K562 (cell line): ENCODE results near the gene NPY5R. TPM values are rescaled to one million over a fixed set of nuclear protein-coding genes. Genes with fewer than 3 reads are reported as not detected.

Source experiments
- ATAC-seq: fragments of 200-7000 bp; cut with Tn5 transposase; 3 replicates; pipeline ENCODE4 v1.9.1; 2020; ENCODE audit warnings: moderate library complexity
- BruUV-seq: library from RNA; stranded (reverse); fragments of 400-500 nt; replicated peaks from 2 replicates; lab custom pipeline; 2021; lab: Mats Ljungman, UMichigan
- CTCF ChIA-PET: fragments of 300-600 bp; formaldehyde crosslinking; extraction: SDS; loops from one replicate; lab custom pipeline; 2021; ENCODE audit warnings: low intra/inter-chr PET ratio; lab: Yijun Ruan, JAX
- POLR2A ChIA-PET: fragments of 300-600, 350-650 bp; sonication (Branson Sonifier 250); formaldehyde crosslinking; extraction: SDS; loops from one replicate; lab custom pipeline; 2021; ENCODE audit warnings: antibody characterized with exemption, inconsistent platforms; lab: Yijun Ruan, JAX
- DNase-seq, 4 experiments: peaks; one replicate each; pipeline versions ENCODE4 v3.0.0 to v3.0.0-alpha.2; 2011 to 2018; ENCODE audit warnings: low spot score in 3 of 4, mixed read lengths in 3 of 4; ENCODE audit errors: extremely low read depth in 1 of 4
- FAIRE-seq: peaks from 2 replicates; lab custom pipeline; 2011; peaks lifted over from hg19 to GRCh38; lab: Jason Lieb, UNC
- H2AFZ ChIP-seq: 2 replicates; pipeline ENCODE4 v1.6.0; 2011; ENCODE audit warnings: low read depth, low read length, control low read depth, inconsistent platforms
- H3K27ac ChIP-seq: fragments of 200-600 bp; 3 replicates; pipeline ENCODE4 v1.8.0; 2011; ENCODE audit warnings: low read depth, mild to moderate bottlenecking, control low read depth, inconsistent platforms, low read length, moderate library complexity, mixed read lengths; ENCODE audit errors: extremely low read depth
- H3K27me3 ChIP-seq, 2 experiments: fragments of 300-600 bp in 1 of 2; 2 replicates in 1 of 2; 3 replicates in 1 of 2; pipeline versions ENCODE4 v1.6.0 to v1.8.0; 2011; ENCODE audit warnings: inconsistent platforms in 2 of 2, low read length in 2 of 2, mild to moderate bottlenecking in 1 of 2, mixed read lengths in 1 of 2, moderate library complexity in 1 of 2; ENCODE audit not compliant: control insufficient read depth in 2 of 2, insufficient read depth in 2 of 2
- H3K36me3 ChIP-seq: fragments of 300-600 bp; 3 replicates; pipeline ENCODE4 v1.8.0; 2011; ENCODE audit warnings: mild to moderate bottlenecking, low read length, inconsistent platforms; ENCODE audit not compliant: control insufficient read depth, insufficient read depth
- H3K4me1 ChIP-seq, 2 experiments: fragments of 200-600 bp in 1 of 2; replicated peaks in 1 of 2; 2 replicates in 1 of 2; 3 replicates in 1 of 2; pipeline versions ENCODE4 v1.5.1 to v1.8.0; 2011; ENCODE audit warnings: inconsistent platforms in 2 of 2, low read length in 2 of 2, mild to moderate bottlenecking in 1 of 2, mixed read lengths in 1 of 2, moderate library complexity in 1 of 2; ENCODE audit not compliant: control insufficient read depth in 2 of 2, insufficient read depth in 2 of 2
- H3K4me2 ChIP-seq: 2 replicates; pipeline ENCODE4 v1.6.1; 2011; ENCODE audit warnings: low read length, control low read depth, inconsistent platforms, mixed read lengths; ENCODE audit not compliant: insufficient read depth
- H3K4me3 ChIP-seq: fragments of 200-600 bp; sonication (generic), shearing (Covaris generic); 2 replicates; pipeline ENCODE4 v1.5.1; 2016; ENCODE audit warnings: control low read depth, inconsistent platforms
- H3K79me2 ChIP-seq: fragments of 200-600 bp; 3 replicates; pipeline ENCODE4 v1.8.0; 2011; ENCODE audit warnings: low read length, inconsistent platforms; ENCODE audit not compliant: control insufficient read depth, insufficient read depth
- H3K9ac ChIP-seq, 2 experiments: 2 replicates each; pipeline versions ENCODE4 v1.6.0 to v1.6.1; 2011; ENCODE audit warnings: low read depth in 2 of 2, low read length in 2 of 2, control low read depth in 1 of 2, inconsistent platforms in 1 of 2, mild to moderate bottlenecking in 1 of 2, mixed read lengths in 1 of 2; ENCODE audit not compliant: insufficient read depth in 1 of 2
- H3K9me1 ChIP-seq: one replicate; pipeline ENCODE4 v1.6.0; 2011; ENCODE audit warnings: inconsistent platforms, mild to moderate bottlenecking, low read length, moderate library complexity; ENCODE audit not compliant: control insufficient read depth, insufficient read depth
- H3K9me3 ChIP-seq: replicated peaks from 2 replicates; pipeline ENCODE4 v1.5.1; 2011; ENCODE audit warnings: low read depth, low read length, inconsistent platforms; ENCODE audit not compliant: control insufficient read depth, insufficient read depth
- H4K20me1 ChIP-seq: replicated peaks from 2 replicates; pipeline ENCODE4 v1.6.1; 2011; ENCODE audit warnings: low read length, inconsistent platforms, mixed read lengths; ENCODE audit not compliant: control insufficient read depth, insufficient read depth
- ATF3 ChIP-seq, 2 experiments: fragments of 450-650 bp in 1 of 2; sonication (generic) in 1 of 2; formaldehyde crosslinking in 1 of 2; IDR thresholded peaks in 1 of 2; conservative IDR thresholded peaks in 1 of 2; 2 replicates each; pipeline versions ENCODE4 v1.6.1 to v1.8.1; 2016 to 2023; ENCODE audit warnings: mild to moderate bottlenecking in 2 of 2, moderate library complexity in 2 of 2, inconsistent platforms in 1 of 2, missing genetic modification reagents in 1 of 2
- ATF4 ChIP-seq: fragments of 450-650 bp; formaldehyde crosslinking; IDR thresholded peaks from 2 replicates; pipeline ENCODE4 v1.4.0; 2022; ENCODE audit warnings: mild to moderate bottlenecking, moderate library complexity
- BCL6 ChIP-seq: fragments of 250-450 bp; sonication (Bioruptor Pico); IDR thresholded peaks from 2 replicates; pipeline ENCODE4 v1.4.0; 2020
- CHD1 ChIP-seq: fragments of 200-600 bp; sonication (generic); IDR thresholded peaks from one replicate; pipeline ENCODE4 v1.6.1; 2012; ENCODE audit warnings: mild to moderate bottlenecking, moderate library complexity, low read length, inconsistent platforms
- FOXK2 ChIP-seq, 2 experiments: fragments of 450-650 bp; IDR thresholded peaks in 1 of 2; conservative IDR thresholded peaks in 1 of 2; 2 replicates each; pipeline ENCODE4 v1.6.1; 2016; ENCODE audit warnings: low read depth in 2 of 2, mild to moderate bottlenecking in 1 of 2
- KDM1A ChIP-seq, 2 experiments: fragments of 450-650 bp; IDR thresholded peaks; 2 replicates each; pipeline ENCODE4 v1.6.1; 2016; ENCODE audit warnings: mild to moderate bottlenecking in 2 of 2
- OTX1 ChIP-seq: fragments of 450-650 bp; formaldehyde crosslinking; IDR thresholded peaks from 2 replicates; pipeline ENCODE4 v1.4.0; 2022; ENCODE audit warnings: mild to moderate bottlenecking
- RCOR1 ChIP-seq, 2 experiments: IDR thresholded peaks; 2 replicates each; pipeline ENCODE4 v1.6.1; 2012; ENCODE audit warnings: low read depth in 2 of 2, low read length in 2 of 2, borderline replicate concordance in 1 of 2, improper control_type of control experiment in 1 of 2
- SMAD2 ChIP-seq: fragments of 150-350 bp; IDR thresholded peaks from 2 replicates; pipeline ENCODE4 v1.6.1; 2014; ENCODE audit warnings: low read depth, mild to moderate bottlenecking, low read length
- SMARCB1 ChIP-seq: IDR thresholded peaks from 2 replicates; pipeline ENCODE4 v1.6.1; 2011; ENCODE audit warnings: improper control_type of control experiment, low read depth; ENCODE audit not compliant: insufficient read length
- ZBTB43 ChIP-seq: sonication (generic); formaldehyde crosslinking; IDR thresholded peaks from 2 replicates; pipeline ENCODE4 v1.8.0; 2023; ENCODE audit warnings: mild to moderate bottlenecking, missing genetic modification reagents
- ZNF124 ChIP-seq: sonication (generic); formaldehyde crosslinking; IDR thresholded peaks from 2 replicates; pipeline ENCODE4 v1.8.1; 2022; ENCODE audit warnings: missing genetic modification reagents
- ZNF431 ChIP-seq: sonication (generic); formaldehyde crosslinking; IDR thresholded peaks from 2 replicates; pipeline ENCODE4 v1.8.0; 2022; ENCODE audit warnings: mild to moderate bottlenecking, missing genetic modification reagents
- ZNF609 ChIP-seq: sonication (generic); formaldehyde crosslinking; IDR thresholded peaks from 2 replicates; pipeline ENCODE4 v1.8.1; 2023; ENCODE audit warnings: missing genetic modification reagents, mild to moderate bottlenecking, borderline replicate concordance
- ZNF785 ChIP-seq: fragments of 250-450 bp; sonication (Bioruptor Pico); IDR thresholded peaks from 2 replicates; pipeline ENCODE4 v1.4.0; 2020; ENCODE audit warnings: mild to moderate bottlenecking
- WGBS: fragments of 100-300 bp; shearing (Covaris generic); methylation state at CpG from one replicate; pipeline ENCODE4 v1.1.6; 2016; ENCODE audit warnings: low coverage, mixed read lengths; ENCODE audit not compliant: insufficient coverage; ENCODE audit errors: missing lambda C conversion rate; 5-methylcytosine and 5-hydroxymethylcytosine counted together
- in situ Hi-C: fragments of 300-500 bp; cut with MboI; formaldehyde crosslinking; loops from 4 replicates; pipeline ENCODE4 v1.15.0; 2018; ENCODE audit warnings: inconsistent platforms, mixed read lengths
- intact Hi-C: fragments of 100-400 bp; cut with micrococcal nuclease; formaldehyde crosslinking; loops from 2 replicates; pipeline ENCODE4 v1.14.2; 2022
- polyA plus RNA-seq, 8 experiments: library from polyadenylated mRNA; depleted of rRNA in 4 of 8; stranded (reverse) in 5 of 8; unstranded in 3 of 8; fragments of >200 nt; fragmentation: Nextera tagmentation in 2 of 8; fragmentation: Illumina TruSeq in 1 of 8; extraction: Ambion mirVana in 2 of 8; extraction: Trizol in 1 of 8; gene quantifications; 2 replicates each; pipeline versions ENCODE4 v1.2.1 to v1.2.3, GENCODE V29; 2011 to 2014; ENCODE audit warnings: inconsistent platforms in 1 of 8, missing spikeins in 1 of 8
- total RNA-seq, 7 experiments: library from RNA; depleted of rRNA in 6 of 7; stranded (reverse); fragments of >200 nt in 6 of 7; fragmentation: Illumina TruSeq in 2 of 7; extraction: Trizol in 2 of 7; gene quantifications; 2 replicates each; pipeline versions ENCODE4 v1.2.1 to v1.2.3, GENCODE V29; 2011 to 2021; ENCODE audit warnings: low replicate concordance in 1 of 7

The NPY5R gene
- total and polyA plus RNA-seq, 9 of the 15 experiments (the other 6 are each of a cell fraction or from before 2014, with no cell fraction given) = not detected

- WGBS = 0% methylated on average over 5 of the region's 5 CpGs
- in situ Hi-C loops = no loop called here
- Histone ChIP-seq H3K27me3 (no peaks in the 10 kb centered on the region; a peak in 1 of 5 replicates), H3K9me1 (no peaks in the 10 kb centered on the region), H4K20me1 (no peaks in the 10 kb centered on the region), H2AFZ (no peak overlapping the region), H3K4me1 (no peaks in the 10 kb centered on the region), H3K79me2 (no peaks in the 10 kb centered on the region), H3K4me3 (no peak overlapping the region), H3K4me2 (no peak overlapping the region), H3K9me3 (no peaks in the 10 kb centered on the region), H3K36me3 (no peaks in the 10 kb centered on the region), H3K27ac (no peak overlapping the region), H3K9ac (no peak overlapping the region)
- TF ChIP-seq ATF4 (CRISPR knock-in tag) (no peak), ZNF431 (no peak), BCL6 (CRISPR knock-in tag) (no peak), SMARCB1 (no peak), ZNF609 (CRISPR knock-in tag) (no peak), FOXK2 (conservative IDR thresholded peaks at IDR 0.05 in 1 of 2, IDR thresholded peaks at IDR 0.05 in 1 of 2; ENCODE audit: low read depth in 2 of 2) (no peak), ZNF124 (CRISPR knock-in tag) (no peak), KDM1A (IDR thresholded peaks at IDR 0.05) (no peak), CHD1 (no peak), ZBTB43 (CRISPR knock-in tag) (no peak), ZNF785 (CRISPR knock-in tag) (no peak), ATF3 (IDR thresholded peaks at IDR 0.05) (no peak), ATF3 (CRISPR knock-in tag; conservative IDR thresholded peaks at IDR 0.05) (no peak), SMAD2 (no peak), OTX1 (CRISPR knock-in tag) (no peak), RCOR1 (IDR thresholded peaks at IDR 0.05; ENCODE audit: borderline replicate concordance in 1 of 2, low read depth in 2 of 2, low read length in 2 of 2) (no peak)
- no peak for FAIRE-seq
- no peak; the same call in 2 of the 3 replicates for ATAC-seq
- ChIA-PET CTCF (no interaction called here), POLR2A (no interaction called here)
- intact Hi-C loops = no loop called here
- DNase-seq = no peak
- no TSS peak for BruUV-seq
These were observed 28.3 kb downstream of the NPY5R start for GRCh38 chr4:163372029-163372428.
